Stimulated activated CD4-positive, alpha-beta T cell treated with anti-CD3 and anti-CD28 coated beads, Interleukin-4, amount 100 ng/mL, for 48 hours (primary cell): ENCODE data around the gene KIF26A.
A peak's percentile ranks its signal among the peaks of the same experiment; 100 is the strongest.

Experiments used
- DNase-seq, 2 donors: peaks; one replicate each; pipeline ENCODE4 v3.0.0-alpha.2; 2020; ENCODE audit warnings: low read depth in 2 of 2

Gene KIF26A

DNA sequence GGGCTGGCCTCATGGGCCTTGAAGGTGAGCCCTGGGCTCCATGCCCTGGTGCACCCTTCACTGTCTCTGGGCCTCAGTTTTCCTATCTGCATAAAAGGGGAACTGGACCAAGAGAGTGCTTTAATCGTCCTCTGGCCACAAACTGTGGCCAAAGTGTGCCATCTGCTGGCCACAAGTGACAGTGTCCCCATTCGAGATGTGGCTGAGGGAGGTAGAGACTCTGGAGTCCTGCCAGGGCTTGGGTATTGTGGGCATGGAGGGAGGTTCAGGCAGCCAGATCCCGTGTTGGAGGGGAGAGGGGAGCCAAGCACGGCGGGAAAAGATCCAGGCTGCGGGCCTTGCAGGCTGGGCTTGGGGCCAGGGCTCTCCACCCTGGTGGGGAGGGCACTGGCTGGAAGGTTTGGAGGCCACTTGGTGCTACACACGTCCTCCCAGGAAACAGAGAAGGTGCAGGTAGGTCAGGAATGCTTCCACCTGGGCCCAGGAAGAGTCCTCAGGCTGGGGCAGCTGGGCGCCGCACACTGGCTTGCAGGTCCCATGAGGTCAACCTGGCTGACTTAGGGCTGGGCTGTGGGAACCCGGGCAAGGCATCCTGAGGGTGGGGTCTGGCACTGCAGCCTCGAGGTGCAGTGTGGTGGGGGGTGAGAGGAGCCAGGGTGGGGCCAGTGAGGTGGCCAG is 7.3 kb upstream of the KIF26A start:
- DNase-seq, result no peak

DNA sequence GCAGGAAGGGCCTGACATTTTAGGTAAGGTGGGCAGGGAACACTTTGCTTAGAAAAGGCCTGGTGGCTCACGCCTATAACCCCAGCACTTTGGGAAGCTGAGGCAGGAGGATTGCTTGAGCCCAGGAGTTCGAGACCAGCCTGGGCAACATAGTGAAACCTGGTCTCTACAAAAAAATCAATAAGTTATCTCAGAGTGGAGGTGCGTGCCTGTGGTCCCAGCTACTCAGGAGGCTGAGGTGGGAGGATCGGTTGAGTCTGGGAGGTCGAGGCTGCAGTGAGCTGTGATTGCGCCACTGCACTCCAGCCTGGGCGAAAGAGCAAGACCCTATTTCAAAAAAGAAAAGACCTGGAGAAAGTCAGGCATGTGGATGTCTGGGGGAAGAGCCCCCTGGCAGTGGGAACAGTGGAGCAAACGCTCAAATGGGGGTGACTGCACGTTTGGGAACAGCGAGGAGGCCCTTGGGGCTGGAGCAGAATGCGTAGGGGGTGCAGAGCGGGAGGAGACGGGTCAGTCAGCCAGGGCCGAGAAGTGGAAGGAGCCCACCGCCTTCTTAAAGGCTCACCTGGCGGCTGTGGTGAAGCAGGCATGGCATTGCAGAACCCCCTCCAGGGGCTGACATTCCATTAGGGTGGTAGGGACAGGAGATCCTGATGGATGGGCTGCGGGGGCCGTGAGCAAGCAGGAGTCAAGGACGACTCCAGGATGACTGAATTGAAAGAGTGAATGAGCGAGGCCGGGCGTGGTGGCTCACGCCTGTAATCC is 6.2 kb upstream of the KIF26A start:
- no peak for DNase-seq

DNA sequence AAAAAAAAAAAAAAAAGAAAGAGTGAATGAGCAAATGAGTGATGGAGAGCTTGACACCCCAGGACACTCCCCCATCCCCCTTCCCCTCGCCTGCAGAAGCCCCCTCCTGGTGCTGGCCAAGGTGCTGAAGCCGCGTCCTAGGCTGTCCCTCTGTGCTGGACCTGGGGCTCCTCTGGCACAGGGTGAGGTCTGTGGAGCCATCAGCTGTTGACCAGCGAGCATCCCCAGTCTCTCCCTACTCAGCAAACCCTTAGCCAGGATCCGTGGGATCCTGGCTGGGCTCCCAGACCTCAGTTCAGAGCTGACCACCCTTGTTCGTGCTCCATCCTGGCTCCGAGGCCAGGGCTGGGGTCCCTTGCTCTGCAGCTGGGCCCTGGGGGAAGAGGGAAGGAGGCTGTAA is 5.4 kb upstream of the KIF26A start:
- no peak for DNase-seq

DNA sequence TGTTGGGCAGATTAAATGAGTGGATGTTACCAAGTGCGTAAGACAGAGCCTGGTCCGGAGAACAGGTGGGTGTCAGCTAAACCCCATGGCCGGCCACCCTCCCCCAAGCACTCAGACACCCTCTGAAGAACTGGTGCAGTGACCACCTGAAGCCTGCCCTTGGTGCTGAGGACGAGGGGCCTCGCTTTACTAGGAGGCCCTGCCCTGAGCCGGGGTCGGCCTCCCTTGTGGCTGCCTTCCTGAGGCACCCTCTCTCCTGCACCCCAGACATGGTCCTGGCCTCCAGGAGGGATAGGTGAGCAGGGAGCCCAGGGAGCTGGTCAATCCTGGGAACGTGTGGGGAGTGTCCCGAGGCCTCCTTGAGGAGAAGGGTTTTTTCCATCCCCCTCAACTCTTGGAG is 4.9 kb upstream of the KIF26A start:
- DNase-seq, result no peak

DNA sequence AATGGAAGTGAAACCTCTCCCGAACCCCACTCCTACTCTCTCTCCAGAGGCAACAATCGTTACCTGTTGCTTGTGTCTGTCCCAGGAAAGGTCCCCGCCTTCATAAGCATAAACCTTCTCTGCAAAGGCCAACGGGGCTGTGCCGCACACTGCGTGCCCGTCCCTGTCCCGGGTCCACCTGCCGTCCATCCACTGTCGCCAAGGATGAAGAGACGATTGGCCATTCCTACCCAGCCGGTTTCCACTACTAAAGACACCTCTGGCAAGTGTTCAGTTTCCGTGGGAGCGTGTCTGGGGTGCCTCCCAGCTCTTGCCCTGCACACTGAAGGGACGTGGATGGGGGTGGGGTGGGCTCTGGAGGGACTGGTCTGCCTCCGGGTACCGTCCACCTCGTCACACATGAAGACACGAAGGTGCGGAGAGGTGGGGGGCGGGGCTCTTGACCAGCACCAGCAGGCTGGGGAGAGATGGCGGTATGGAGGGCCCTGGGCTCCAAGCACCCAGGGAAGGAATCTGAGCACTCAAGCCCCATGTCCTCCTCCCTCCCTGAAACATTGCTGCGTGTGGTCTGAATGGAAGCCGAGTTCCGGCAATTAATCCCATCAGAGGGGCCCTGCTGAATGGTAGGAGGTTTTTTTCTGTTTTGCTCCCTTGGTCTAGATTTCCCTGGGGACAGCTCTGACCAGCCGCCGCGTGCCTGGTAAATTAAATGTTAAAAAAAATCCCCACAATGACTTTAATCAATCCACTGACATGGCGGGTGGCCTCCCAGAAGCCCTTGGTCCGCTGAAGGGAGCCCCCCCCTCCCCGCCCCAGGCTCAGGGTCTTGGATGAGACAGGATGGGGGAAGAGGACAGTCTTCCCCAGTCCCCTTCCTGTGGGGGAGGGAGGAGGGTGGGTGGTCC is 4.1 kb upstream of the KIF26A start:
- DNase-seq, result no peak

DNA sequence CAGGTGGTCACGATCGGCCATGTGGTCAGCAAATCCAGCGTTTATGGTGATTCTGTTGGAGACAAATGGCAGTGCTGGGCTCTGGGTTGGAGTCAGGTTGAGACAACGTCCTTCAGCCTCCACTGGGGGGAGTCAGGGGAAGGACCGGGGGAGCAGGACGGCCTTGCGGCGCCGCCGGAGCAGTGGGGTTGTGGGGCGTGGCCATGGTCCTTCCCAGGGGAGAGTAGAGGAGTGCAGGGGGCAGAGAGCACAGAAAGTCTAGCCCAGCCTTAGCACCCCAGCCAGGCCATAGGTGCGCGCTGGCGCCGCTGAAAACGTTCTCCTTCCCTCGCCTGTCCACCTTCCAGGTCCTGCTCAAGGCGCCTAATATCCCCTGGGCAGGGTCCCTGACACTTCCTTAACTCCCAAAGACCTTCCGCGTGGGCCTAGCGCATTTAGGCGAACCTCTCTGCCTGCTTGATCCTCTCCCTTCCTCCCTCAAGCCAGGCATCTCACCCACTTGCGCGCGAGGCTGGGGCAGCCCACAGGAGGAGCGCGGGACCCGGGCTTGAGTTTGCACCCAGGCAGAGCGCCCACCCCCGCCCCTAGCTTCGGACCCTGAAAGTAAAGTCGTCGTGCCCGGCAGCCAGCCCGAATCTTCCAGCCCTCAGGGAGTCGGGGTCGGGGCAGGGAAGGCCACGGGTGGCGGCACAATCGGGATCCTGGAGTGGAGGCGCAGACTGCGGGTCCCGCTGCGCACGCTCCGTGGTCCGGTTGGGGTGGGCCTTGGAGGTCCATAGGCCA is 3.1 kb upstream of the KIF26A start:
- no peak for DNase-seq

DNA sequence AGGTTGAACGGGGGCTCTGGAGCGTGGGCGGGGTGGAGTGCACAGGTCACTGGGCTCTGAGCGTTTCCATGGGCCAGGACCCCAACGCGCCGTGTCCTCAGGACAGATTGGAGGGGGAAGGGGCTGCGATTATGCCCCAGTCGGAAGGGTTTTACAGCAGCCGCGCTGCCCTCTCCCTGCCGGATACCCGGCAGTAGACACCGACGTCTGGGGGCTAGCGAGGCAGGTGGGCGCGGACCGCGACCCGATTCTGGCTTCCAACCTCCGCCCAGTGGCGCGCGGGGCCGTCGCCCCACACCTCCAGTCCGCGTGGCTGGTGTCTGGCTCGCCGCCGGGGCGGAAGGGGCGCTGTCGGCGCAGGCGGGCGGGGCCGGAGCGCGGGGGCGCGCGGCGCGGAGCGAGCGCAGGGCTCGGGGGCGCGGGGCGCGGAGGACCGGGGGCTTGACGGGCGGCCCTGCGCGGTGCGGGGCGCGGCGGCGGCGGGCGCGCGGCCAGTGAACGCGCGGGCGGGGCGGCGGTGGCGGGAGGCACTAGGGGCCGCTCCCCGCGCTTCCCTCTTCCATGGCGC is 2.4 kb upstream of the KIF26A start:
- DNase-seq, result no peak

DNA sequence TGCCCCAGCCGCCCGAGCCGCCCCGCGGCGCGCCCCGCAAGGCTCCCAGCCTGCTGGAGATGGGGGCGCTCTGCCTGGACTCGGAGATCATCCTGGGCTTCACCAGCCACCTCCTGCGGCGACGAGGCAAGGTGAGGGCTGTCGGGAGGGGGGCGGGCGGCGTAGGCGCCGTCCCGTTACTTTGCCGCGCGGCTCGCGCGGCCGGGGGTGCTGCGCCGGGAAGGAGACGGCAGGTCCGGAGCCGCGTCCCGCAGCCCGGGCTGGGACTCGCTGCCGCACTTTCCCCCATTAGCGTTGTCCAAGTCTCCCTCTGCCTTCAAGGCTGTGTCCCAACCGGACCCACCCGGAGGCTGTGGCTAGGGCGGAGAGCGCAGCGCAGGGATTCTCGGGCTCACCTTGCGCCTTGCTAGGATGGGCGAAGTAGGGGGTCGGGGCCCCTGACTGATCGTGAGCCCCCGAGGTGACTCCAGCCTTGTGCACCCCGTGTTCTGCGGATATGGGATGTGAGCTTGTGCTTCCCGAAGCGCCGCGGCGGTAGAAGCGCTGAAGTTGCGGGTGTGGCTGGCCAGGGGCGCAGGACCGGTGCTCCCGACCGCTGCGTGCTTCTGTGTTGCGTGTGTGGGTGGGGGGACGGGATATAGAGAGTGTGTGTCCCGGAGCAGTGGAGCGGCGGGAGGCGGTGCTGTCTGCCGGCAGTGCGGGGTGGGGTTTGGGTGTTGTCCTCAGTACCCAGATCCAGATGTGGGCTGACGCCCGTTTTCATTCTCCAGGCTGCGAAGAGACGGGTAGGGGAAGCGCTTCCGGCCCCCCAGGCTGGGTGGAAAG is 1.7 kb upstream of the KIF26A start:
- no peak for DNase-seq

DNA sequence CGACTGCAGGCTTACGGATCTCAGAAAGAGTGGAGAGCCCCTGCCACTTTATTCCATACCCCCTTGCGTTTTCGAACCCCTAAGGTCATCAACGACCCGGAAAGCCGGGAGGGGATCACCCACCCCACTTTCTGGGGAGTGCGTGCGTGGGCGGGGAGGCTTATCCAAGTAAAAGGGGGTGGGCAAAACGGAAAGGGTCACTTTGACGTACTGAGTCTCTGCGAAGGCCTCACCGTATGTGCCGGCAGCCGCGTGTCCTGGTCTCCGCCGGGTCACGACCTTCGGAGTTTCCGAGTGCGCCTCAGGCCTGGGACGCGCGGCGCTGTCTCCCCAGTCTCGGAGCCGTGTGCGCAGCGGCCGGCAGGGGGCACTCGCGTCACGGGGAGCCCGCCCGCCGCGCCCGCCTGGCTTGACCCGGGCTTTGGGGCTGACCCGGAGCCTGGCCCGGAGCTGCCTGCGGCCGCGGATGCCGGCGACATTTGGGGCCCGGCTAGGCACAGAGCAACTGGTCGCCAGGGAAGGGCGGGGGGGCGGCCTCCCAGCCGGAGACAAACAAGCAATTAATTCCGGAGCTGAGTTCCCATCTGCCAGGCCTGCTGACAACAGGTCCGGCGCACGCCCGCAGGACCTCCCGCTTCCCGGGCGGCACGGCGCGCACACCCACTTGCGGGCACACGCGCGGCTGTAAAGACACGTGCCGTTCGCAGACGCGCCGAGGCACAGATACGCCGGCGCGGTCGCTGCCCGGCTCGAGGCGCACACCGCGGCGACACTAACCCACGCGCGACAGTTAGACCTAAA is 890 bp upstream of the KIF26A start:
- peak; percentile 64 to 73 for DNase-seq

DNA sequence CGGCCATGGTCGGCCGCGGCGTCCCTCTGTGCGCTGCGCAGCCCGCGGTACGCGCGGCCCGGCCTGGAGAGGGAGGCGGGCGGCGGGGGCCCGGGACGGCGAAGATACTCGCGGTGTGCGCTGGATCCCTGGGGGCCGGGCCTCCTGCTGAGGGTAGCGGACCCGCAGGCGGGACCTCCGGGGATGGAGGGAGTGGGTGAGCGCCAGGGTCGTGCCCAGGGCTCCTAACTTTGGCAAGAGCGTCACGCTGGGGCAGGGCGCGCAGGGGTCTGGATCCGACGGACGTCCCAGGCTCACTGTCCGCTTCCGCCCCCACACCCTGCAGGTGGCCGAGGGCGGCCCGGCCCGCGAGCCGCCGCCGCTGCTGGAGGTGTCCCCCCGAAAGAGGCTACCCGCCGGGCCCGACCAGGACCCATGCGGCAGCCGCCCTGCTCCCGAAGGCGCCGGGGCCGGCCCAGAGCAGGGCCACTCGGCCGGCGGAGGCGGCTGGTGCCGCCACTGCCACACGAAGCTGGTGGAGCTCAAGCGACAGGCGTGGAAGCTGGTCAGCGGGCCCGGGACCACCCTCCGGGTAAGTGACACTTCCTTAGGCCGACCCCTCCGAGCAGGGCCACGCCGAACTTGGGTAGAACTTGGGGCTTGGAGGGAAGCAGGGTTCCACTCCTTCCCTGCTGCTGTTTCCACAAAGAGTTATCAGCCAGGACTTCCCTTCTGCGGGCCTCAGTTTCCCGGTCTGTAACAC is 502 bp downstream of the KIF26A start:
- no peak for DNase-seq

DNA sequence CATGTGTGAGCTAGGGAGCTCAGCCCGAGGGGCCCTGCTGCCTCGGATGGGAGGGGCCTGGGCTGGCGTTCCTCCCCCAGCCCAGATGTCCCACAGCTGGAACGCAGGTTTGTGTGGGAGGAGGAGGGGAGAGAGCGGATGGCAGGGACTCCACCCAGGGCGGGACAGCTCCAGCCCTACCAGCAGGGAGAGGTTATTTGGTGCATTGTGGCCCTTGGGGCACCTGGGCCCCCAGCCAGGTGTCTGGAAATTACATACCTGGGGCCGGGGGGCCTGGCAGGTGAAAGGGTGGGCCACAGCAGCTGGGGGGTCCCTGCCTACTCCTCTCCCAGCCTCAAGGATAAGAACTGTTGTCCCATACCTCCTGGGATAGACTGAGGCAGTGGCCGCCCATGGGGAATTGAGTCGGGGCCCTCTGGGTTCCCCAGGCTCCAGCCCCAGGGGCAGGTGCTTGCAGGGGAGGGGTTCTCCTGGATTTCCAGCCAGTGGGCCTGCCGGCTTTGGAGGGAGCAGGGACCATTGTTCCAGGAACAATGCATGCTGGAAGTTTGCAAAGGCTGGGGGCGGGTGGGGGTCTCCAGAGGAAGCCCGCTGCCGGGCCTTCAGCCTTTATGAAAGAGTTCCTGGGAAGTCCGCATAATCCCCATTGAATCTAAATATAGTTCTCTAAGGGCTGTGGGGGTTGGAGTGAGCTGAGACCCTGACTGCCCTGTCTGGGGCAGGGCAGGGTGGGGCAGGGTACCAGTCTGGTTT is 1.2 kb downstream of the KIF26A start:
- no peak for DNase-seq

DNA sequence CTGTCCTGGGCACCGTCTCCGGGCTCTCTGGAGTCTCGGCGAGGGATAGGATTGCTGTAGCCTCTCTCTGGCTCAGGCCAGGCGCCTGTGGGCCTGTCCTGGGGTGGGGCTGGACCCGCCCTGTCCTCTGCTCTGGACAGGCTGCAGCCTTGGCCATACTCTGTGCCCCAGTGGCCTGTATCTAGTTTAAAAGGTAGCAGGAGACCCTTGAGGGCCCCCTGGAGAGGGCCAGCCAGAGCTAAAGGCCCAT is 1.8 kb downstream of the KIF26A start:
- DNase-seq, result no peak

DNA sequence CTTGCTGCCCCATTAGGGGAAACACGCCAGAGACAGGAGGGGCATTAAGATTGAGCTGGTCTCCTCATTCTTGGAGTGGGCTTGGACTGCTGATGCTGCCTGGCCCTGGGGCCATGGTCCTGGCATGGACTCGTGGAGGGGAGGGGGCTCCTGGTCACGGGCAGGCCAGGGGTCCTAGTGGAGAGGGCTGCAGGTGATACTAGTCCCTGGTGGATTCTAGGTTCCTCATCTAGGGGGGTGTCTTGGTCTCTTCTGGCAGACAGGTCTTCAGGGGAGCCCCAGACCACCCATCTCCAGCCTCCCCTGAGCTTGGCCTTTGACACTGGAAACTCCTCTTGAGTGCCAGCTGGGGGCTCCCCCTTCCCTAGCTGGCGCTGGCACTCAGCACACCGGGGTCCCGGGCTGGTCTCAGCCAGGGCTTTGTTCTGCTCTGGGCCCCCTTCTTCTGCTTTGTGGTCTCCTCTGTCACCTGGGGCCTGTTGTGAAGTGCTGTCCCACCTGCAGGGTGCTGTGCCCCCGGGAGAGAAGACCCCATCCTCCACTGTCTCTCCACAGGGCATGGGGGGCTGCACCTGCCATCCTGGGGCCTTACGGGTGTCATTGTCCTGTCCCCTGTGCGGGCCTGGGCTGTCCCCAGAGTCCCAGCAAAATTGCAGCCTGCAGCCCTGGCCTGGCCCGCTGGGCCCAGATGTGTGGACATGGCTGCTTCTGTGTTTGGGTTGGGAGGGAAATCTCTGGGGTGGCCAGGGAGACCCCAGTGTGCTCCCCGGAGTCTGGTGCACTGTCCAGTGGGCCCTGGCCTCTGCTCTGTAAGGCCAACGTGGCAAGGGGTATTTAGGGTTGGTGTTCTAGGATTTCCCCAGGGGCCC is 2.3 kb downstream of the KIF26A start:
- DNase-seq, result no peak

DNA sequence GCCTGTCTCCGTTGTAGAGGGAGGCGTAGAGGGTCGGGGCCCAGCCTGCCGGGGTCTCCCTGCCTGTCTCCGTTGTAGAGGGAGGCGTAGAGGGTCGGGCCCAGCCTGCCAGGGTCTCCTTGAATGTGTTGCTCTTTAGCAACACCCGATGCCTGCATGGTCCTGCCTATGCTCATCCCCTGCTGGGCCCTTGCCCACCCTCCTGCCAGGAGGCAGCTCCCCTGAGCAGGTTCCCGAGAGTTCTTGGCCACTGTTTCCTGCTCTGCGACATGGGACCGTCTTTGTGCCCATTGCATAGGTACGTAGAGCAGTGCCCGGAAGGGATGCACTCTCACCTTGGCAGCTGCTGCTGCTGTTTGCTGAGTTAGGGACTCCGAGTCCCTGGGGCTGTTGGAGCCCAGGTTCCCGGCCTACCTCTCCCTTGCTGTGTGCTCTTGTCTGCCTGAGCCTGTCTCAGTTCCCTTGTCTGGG is 3.3 kb downstream of the KIF26A start:
- no peak for DNase-seq

DNA sequence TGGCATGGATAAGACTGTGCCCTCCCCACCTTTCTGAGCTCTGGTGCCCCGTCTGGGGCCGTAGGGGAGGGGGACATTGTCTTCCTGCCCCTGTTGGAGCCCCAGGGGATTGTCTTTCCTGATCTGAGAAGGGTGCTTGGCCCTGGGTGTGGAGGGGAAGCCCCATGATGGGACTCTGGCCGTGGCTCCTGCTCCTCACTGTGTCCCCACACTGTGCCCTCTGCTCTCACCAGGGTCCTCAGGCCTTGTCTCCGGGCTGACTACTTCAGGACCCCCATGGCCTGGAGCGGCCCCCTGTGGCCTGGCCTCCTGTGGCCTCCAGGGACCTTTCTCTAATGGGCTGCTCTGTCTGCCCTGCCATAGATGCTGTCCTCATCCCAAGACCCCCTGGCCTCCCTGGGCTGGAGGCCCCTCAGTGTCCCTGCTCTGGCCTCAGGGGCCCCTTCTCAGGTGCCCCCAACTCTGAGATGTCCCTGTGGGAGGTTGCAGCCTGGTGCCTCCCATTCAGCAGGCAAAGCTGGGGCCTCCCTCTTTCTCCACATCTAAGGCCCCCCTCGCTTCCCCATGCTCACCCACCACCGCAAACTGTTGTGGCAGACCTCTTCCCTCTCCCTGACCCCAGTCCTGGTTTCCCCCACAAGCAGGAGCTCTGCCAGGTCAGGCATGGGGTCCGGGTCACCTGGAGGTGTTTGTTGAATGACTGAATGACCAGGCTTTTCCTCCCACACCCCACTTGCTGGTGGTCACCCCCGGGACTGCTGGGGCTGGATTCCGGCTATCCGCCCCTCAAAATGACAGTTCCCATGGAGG is 4.0 kb downstream of the KIF26A start:
- no peak for DNase-seq

DNA sequence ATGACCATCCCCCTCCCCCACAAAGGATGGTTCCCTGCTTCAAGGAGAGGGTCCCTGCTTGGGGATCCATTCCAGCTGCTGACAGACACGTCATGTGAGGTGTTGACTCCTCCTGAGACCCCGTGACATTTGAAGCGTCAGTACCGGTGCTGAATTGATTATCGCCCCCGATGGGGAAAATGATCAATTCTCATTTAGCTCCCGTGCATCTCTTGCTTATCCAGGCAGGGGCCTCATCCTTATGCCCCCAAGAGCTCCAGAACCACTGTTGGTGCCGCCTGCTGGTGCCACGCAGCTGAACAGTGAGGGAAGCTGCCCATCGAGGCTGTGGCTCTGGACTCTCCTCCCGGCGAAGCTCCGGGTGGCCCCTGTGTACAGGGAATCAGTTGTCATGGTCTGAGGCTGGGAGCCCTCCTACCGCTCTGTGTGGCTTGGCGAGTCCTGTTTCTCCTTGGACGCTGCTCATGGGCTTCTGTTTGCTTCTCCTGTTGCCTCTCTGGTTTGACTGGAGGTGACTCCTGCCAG is 4.6 kb downstream of the KIF26A start:
- no peak for DNase-seq
